GM12865 (cell line): ENCODE results near the gene HOXA11.

ENCODE experiments used
- DNase-seq: peaks from one replicate; pipeline ENCODE4 v3.0.0; 2010; ENCODE audit warnings: low read depth
- H3K4me3 ChIP-seq: 2 replicates; pipeline ENCODE4 v1.5.1; 2011; ENCODE audit warnings: mild to moderate bottlenecking, low read depth, low read length, control low read depth
- CTCF ChIP-seq: IDR thresholded peaks from 2 replicates; pipeline ENCODE4 v1.5.1; 2011; ENCODE audit warnings: low read length, control low read depth, low read depth, inconsistent platforms; ENCODE audit not compliant: insufficient read depth; ENCODE audit errors: missing control alignments

The HOXA11 gene

GRCh38 chr7:27134392-27134791, 50.6 kb downstream of the HOXA11 start:
- H3K4me3 ChIP-seq, result no peak overlapping the region
- DNase-seq, result peak; percentile 54
- no peak for TF ChIP-seq CTCF

- no peak overlapping the region for H3K4me3 ChIP-seq
- no peak for DNase-seq
- no peak for TF ChIP-seq CTCF
Measured at GRCh38 chr7:27133409-27134231, 51.4 kb downstream of the HOXA11 start.

- no peak for TF ChIP-seq CTCF
- DNase-seq, result no peak
- no peak overlapping the region for H3K4me3 ChIP-seq
Measured at GRCh38 chr7:27132978-27133377, 52.1 kb downstream of the HOXA11 start.

GRCh38 chr7:27132214-27132613, 52.8 kb downstream of the HOXA11 start:
- H3K4me3 ChIP-seq, result no peak overlapping the region
- DNase-seq, result no peak
- no peak for TF ChIP-seq CTCF

GRCh38 chr7:27131390-27131819, 53.6 kb downstream of the HOXA11 start:
- TF ChIP-seq CTCF, result no peak
- H3K4me3 ChIP-seq, result no peak overlapping the region
- no peak for DNase-seq
